Astrocyte of the cerebellum (primary cell): Measurements from ENCODE around the gene PRPF18.

Source experiments
- DNase-seq: peaks from one replicate; pipeline ENCODE4 v3.0.0-alpha.2; 2011; ENCODE audit warnings: low read depth
- H3K4me3 ChIP-seq: 2 replicates; pipeline ENCODE4 v1.5.1; 2011; ENCODE audit warnings: mild to moderate bottlenecking, low read depth, low read length, moderate library complexity
- in situ Hi-C: cut with HindIII; loops from 2 replicates; pipeline ENCODE4 v1.10.0; 2017; ENCODE audit warnings: low sequenced_read_pairs
- TF ChIP-seq, protein P1 (sequence below): IDR thresholded peaks from 2 replicates; pipeline ENCODE4 v1.5.1; 2012; ENCODE audit warnings: low read length, low read depth, moderate library complexity, mild to moderate bottlenecking; ENCODE audit errors: missing control alignments

Gene PRPF18

DNA sequence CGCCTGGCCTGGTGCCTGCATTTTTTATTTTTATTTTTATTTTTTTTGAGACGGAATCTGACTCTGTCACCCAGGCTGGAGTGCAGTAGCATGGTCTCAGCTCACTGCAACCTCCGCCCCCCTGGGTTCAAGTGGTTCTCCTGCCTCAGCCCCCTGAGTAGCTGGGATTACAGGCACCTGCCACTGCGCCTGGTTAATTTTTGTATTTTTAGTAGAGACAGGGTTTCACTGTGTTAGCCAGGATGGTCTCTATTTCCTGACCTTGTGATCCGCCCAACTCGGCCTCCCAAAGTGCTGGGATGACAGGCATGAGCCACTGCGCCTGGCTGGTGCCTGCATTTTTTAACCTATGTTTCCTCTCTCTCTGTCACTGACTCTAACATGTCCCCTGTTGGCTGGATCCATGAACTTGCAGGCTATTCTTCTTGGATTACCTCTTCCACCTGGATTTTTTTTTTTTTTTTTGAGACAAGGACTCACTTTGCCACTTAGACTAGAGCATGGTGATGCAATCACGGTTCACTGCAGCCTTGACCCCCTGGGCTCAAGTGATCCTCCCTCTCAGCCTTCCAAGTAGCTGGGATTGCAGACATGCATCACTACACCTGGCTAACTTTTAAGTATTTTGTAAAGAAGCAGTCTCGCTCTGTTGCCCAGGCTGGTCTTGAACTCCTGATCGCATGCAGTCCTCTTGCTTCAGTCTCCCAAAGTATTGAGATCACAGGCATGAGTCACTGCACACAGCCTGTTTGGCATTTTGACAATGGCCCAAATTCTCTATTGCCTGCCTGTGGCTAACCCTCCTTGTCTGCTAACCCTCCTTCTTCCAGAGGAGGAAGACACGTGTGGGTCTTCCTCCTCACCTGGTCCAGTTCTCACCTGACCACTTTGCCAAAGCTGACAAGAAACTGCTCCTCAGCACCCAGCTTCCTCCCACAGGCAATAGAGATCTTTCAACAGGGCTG, 23.0 kb upstream of the PRPF18 start:
- in situ Hi-C loops = no loop called here
- TF ChIP-seq, protein P1, sequence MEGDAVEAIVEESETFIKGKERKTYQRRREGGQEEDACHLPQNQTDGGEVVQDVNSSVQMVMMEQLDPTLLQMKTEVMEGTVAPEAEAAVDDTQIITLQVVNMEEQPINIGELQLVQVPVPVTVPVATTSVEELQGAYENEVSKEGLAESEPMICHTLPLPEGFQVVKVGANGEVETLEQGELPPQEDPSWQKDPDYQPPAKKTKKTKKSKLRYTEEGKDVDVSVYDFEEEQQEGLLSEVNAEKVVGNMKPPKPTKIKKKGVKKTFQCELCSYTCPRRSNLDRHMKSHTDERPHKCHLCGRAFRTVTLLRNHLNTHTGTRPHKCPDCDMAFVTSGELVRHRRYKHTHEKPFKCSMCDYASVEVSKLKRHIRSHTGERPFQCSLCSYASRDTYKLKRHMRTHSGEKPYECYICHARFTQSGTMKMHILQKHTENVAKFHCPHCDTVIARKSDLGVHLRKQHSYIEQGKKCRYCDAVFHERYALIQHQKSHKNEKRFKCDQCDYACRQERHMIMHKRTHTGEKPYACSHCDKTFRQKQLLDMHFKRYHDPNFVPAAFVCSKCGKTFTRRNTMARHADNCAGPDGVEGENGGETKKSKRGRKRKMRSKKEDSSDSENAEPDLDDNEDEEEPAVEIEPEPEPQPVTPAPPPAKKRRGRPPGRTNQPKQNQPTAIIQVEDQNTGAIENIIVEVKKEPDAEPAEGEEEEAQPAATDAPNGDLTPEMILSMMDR = no peak
- H3K4me3 ChIP-seq = no peak overlapping the region
- DNase-seq = no peak

DNA sequence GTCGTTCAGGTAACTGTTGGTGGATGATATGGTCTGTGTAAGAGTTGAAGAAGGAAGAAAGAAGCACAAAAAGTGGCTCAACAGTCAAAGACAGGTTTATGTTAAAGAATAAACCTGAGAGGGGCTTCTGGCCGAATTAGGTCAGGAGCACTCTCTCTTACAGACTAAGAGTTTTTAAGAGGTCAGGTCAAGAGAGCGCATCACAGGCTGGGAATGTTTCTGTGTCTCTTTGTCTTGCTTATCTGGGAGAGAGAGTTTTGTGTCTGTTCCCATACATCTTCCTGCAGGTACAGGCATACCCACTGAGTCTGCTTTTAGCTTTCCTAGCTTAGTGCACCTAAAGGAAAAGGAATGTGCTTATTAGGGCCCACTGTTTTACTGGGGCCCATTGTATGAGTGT, 22.2 kb upstream of the PRPF18 start:
- in situ Hi-C loops = no loop called here
- no peak overlapping the region for H3K4me3 ChIP-seq
- no peak for DNase-seq
- TF ChIP-seq, protein P1 = no peak

DNA sequence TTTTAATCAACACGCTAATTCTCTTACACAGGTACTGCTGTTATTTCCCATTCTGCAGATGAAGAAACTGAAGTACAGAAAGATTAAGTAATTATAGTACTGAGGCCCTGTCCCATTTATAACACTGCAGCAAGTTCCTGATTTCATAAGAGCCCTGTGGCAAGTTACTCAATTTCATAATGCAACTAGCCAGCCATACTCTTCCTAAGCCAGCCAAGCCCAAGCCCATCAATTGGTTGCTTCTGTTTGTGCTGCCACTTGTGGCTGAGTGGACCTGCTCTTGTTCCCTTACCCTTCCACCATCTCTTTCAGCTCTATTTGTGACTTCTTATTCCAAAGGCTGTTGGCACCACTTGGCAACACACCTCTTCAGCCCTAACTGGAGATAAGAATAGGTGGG, 19.7 kb upstream of the PRPF18 start:
- TF ChIP-seq, protein P1 = no peak
- H3K4me3 ChIP-seq = no peak overlapping the region
- in situ Hi-C loops = no loop called here
- DNase-seq = no peak

DNA sequence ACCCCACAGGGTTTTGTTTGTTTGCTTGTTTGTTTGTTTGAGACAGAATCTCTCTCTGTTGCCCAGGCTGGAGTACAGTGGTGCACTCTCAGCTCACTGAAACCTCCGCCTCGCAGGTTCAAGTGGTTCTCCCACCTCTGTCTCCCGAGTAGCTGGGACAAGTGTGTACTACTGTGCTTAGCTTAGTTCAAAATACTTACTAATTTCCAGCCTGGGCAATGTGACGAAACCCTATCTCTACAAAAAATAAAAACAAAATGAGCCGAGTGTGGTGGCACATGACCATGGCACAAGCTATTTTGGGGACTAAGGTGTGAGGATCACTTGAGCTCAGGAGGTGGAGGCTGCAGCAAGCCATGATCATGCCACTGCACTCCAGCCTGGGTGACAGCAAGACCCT, 15.2 kb upstream of the PRPF18 start:
- no peak overlapping the region for H3K4me3 ChIP-seq
- in situ Hi-C loops = no loop called here
- no peak for DNase-seq
- TF ChIP-seq, protein P1 = no peak

DNA sequence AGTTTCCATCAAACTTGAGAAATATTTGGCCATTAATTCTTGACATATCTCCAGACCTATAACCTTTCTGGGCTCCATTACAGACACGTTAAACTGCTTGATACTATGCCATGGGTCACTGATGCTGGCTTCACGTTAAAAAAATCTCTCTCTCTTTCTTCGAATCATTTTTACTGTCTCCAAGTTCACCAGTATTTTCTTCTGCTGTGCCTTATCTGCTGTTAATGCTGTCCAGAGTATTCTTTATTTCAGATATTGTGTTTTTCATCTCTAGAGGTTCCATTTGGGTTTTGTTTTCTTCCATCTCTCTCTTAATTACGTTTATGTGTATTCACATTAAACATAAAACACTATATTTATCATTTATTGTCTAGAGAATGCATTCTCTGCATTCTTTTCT, 12.8 kb upstream of the PRPF18 start:
- in situ Hi-C loops = no loop called here
- TF ChIP-seq, protein P1 = no peak

DNA sequence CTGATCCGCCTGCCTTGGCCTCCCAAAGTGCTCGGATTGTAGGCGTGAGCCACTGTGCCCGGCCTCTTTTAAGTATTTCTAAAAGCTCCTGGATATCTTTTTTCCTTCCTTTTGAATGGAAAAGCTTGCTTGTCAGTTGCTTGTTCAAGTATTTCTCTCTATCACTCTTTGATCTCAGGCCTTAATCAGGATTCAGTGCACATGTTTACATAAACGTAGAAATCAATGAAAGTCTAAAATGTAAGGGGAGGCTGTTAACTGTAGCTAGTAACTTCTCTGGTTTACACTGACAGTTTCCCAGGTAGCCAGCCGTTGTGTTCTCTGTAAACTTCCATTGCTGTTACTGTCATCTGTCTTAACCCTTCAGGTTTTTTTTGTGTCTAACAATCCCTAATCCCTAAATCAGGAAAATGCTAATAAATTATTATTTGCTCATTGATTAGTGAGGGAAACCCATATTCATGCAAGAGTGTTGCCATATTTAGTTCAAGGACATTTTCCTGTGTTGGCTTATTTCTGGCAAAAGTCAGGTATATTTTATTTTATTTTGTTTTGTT, 1.5 kb upstream of the PRPF18 start:
- no peak for DNase-seq
- TF ChIP-seq, protein P1 = no peak
- in situ Hi-C loops = no loop called here
- H3K4me3 ChIP-seq = no peak overlapping the region

More for the DNA sequence above, 12.8 kb upstream of the PRPF18 start:
- no peak overlapping the region for H3K4me3 ChIP-seq
- DNase-seq = no peak
